Fibroblast of upper back skin (primary cell): ENCODE data around the gene MTHFSD.

Experiments
- DNase-seq: peaks from one replicate; pipeline ENCODE4 v3.0.0-alpha.2; 2013

Gene MTHFSD

GRCh38 chr16:86546638-86547013, 8.4 kb downstream of the MTHFSD start:
- DNase-seq, result no peak

GRCh38 chr16:86545954-86546637, 8.9 kb downstream of the MTHFSD start:
- DNase-seq, result no peak

- DNase-seq, result no peak
Measured at GRCh38 chr16:86545481-86545880, 9.6 kb downstream of the MTHFSD start.

GRCh38 chr16:86542756-86543750, 12.0 kb downstream of the MTHFSD start:
- no peak for DNase-seq

- DNase-seq, result no peak
Measured at GRCh38 chr16:86541560-86541959, 13.5 kb downstream of the MTHFSD start.

- no peak for DNase-seq
Measured at GRCh38 chr16:86540894-86541293, 14.1 kb downstream of the MTHFSD start.

- DNase-seq, result no peak
Measured at GRCh38 chr16:86538196-86538780, 16.7 kb downstream of the MTHFSD start.

GRCh38 chr16:86537486-86537885, 17.5 kb downstream of the MTHFSD start:
- no peak for DNase-seq

GRCh38 chr16:86536621-86537020, 18.4 kb downstream of the MTHFSD start:
- no peak for DNase-seq

- no peak for DNase-seq
Measured at GRCh38 chr16:86534779-86535615, 20.0 kb downstream of the MTHFSD start.

GRCh38 chr16:86533767-86534351, 21.2 kb downstream of the MTHFSD start:
- no peak for DNase-seq

GRCh38 chr16:86533076-86533475, 22.0 kb downstream of the MTHFSD start:
- no peak for DNase-seq

- DNase-seq, result no peak
Measured at GRCh38 chr16:86532526-86532815, 22.6 kb downstream of the MTHFSD start.

GRCh38 chr16:86531641-86532525, 23.2 kb downstream of the MTHFSD start:
- DNase-seq, result no peak

GRCh38 chr16:86531191-86531545, 23.9 kb downstream of the MTHFSD start:
- no peak for DNase-seq

- no peak for DNase-seq
Measured at GRCh38 chr16:86530251-86531190, 24.5 kb downstream of the MTHFSD start.

GRCh38 chr16:86529160-86529559, 25.9 kb downstream of the MTHFSD start:
- no peak for DNase-seq

- DNase-seq, result no peak
Measured at GRCh38 chr16:86528061-86528929, 26.7 kb downstream of the MTHFSD start.

GRCh38 chr16:86527366-86527765, 27.7 kb downstream of the MTHFSD start:
- no peak for DNase-seq
